Heart right ventricle (tissue), 16 donors: ENCODE measurements around the gene STRADA. TPM values are rescaled to one million over a fixed set of nuclear protein-coding genes. Genes with fewer than 3 reads are reported as not detected.

ENCODE experiments used
- ATAC-seq, 8 donors: fragments of 200-7000 bp; cut with Tn5 transposase; one replicate each; pipeline ENCODE4 v1.9.1; 2020; ENCODE audit warnings: mild to moderate bottlenecking in 8 of 8, moderate library complexity in 8 of 8, moderate number of reproducible peaks in 1 of 8
- DNase-seq, 2 donors: peaks; one replicate each; pipeline ENCODE4 v3.0.0-alpha.2; 2020
- H3K27ac ChIP-seq, 10 donors: fragments of 200-600 bp; sonication (generic) in 2 of 10; one replicate each; pipeline versions ENCODE4 v1.5.0 to v1.8.0; 2020 to 2022; ENCODE audit warnings: mild to moderate bottlenecking in 3 of 10
- H3K27me3 ChIP-seq, 7 donors: fragments of 200-600 bp; one replicate each; pipeline ENCODE4 v1.8.0; 2021 to 2022; ENCODE audit warnings: mild to moderate bottlenecking in 2 of 7
- H3K36me3 ChIP-seq, 9 donors: fragments of 200-600 bp; sonication (generic) in 1 of 9; one replicate each; pipeline versions ENCODE4 v1.5.0 to v1.8.0; 2020 to 2022; ENCODE audit warnings: mild to moderate bottlenecking in 2 of 9
- H3K4me1 ChIP-seq, 9 donors: fragments of 200-600 bp; sonication (generic) in 1 of 9; one replicate each; pipeline versions ENCODE4 v1.5.0 to v1.8.0; 2020 to 2022; ENCODE audit warnings: mild to moderate bottlenecking in 4 of 9
- H3K4me3 ChIP-seq, 10 donors: fragments of 200-600 bp; sonication (generic) in 2 of 10; one replicate each; pipeline versions ENCODE4 v1.5.0 to v1.8.0; 2020 to 2022; ENCODE audit warnings: mild to moderate bottlenecking in 7 of 10, moderate library complexity in 2 of 10
- H3K9me3 ChIP-seq, 11 donors: fragments of 200-600 bp in 10 of 11; sonication (generic) in 2 of 11; one replicate each; pipeline versions ENCODE4 v1.5.0 to v1.8.0; 2013 to 2022; ENCODE audit warnings: mild to moderate bottlenecking in 2 of 11, control low read depth in 1 of 11, moderate library complexity in 1 of 11
- WGBS, 2 donors: extraction: QIAGEN DNeasy Blood & Tissue Kit; methylation state at CpG; one replicate each; pipeline ENCODE4 v1.1.7; 2013; ENCODE audit warnings: inconsistent platforms in 1 of 2; 5-methylcytosine and 5-hydroxymethylcytosine counted together
- intact Hi-C, 10 donors: fragments of 100-400 bp; cut with DNase I; formaldehyde crosslinking; loops; one replicate each; pipeline versions ENCODE4 v1.11.1 to v1.14.2; 2022
- polyA plus RNA-seq, 2 donors: library from polyadenylated mRNA; stranded (reverse); fragments of 200-250 nt; gene quantifications; one replicate each; pipeline ENCODE4 v1.2.3, GENCODE V29; 2013
- total RNA-seq, 10 donors: library from RNA; stranded (reverse); fragmentation: NEBNext Ultra II Directional in 3 of 10; extraction: Animal tissue kit (Norgen Biotek cat#: 25700) in 3 of 10; gene quantifications; one replicate each; pipeline versions ENCODE4 v1.2.1 to v1.2.4, GENCODE V29; 2021 to 2023
- TF ChIP-seq, protein P1 (sequence below), 9 donors: fragments of 200-600 bp; sonication (generic) in 2 of 9; IDR thresholded peaks; one replicate each; pipeline versions ENCODE4 v1.5.0 to v1.8.0; 2021 to 2022; ENCODE audit warnings: antibody characterized with exemption in 9 of 9, mild to moderate bottlenecking in 5 of 9, moderate library complexity in 1 of 9
- donor health status: Arrhythmogenic right ventricular cardiomyopathy.
- donor health status: ischemic (EF 13 %, LVEDD 7.1; RV severe dilation, severe dysfunction).
- donor health status: healthy with polysubstance abuse.
- donor health status: DM: no; HTN: yes; CAD: no.
- donor health status: DM: no; HTN: no; CAD: no.
- donor health status: ischemic (EF 25% LVEDD 6.9; RV normal size, moderate dysfunction).
- donor health status: ischemic (EF 25% LVEDD 5.7; RV mildly dilated, moderate dysfunction).
- donor health status: healthy.
- donor health status: DM: yes; HTN: yes; CAD: no.
- donor health status: Ischemic cardiomyopathy.
- donor health status: ischemic (EF 35%, LVEDD 5.7; RV mildly dilated, moderate dysfunction).
- donor health status: nonischemic (EF 11% LVEDD 7.7; RV severe dilation, severe dysfunction).
- donor health status: DM: yes; HTN: yes; CAD: no.
- donor health status: PGD.
- donor health status: ischemic (EF 29% LVEDD 5.4; RV normal size, mild dysfunction).
- donor health status: nonischemic (EF 23%, LVEDD 6.1; RV moderate dilation, normal function).

STRADA gene
- total and polyA plus RNA-seq, 12 donors = 12.2 to 30.0 (median 17.7) TPM

DNA sequence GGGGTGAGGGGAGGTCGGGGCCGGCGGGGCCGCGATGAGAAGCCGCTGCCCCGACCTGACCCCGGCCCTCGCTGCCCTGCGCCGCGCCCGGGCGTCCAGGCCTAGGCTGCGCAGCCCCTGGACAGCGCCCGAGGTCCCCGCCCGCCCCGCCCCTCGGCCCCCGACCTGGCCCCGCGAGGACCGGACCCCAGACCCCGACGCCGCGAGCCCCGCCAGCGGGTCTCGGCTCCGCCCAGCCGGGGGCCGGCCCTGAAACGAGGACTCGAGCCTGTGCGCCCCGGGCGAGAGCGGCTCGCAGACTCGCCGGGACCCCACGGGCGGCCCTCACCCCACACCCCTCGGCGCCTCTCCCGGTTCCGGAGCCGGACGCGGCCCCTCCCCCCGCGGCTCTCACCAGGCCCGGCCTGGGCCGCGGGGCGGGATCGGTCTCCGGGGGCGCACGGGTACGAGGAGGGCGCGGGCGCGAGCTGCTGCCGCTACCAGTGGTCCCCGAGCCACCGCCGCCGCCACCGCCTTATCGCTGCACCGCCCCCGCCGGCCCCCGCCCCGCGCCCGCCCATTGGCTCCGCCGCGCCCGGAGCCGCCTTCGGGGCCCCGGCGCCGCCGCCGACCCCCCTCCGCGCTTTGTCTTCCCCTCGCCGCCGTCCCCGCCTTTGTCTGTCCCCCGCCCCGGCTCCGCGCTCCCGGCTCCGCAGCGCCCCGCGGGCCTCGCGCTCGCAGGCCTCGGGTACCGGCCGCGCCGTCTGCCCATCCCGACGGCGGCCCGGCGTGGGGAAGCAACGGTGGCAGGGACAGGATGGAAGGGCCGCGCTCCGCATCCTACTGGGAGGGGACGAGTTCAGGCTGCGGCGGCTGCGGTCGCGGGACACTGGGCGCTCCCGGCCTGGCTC is 41.7 kb downstream of the STRADA start, which contains the start of gene LIMD2:
Gene LIMD2 (minus strand): TSS at position 488 of the 890 bp plus-strand sequence. CDS start 827 bp downstream, outside the sequence.
- DNase-seq = peak; percentile 53 to 69
- WGBS, 2 donors = 0 to 1% methylated on average over 62 to 131 of the region's 133 CpGs
- peak within 1 kb of the TSS in 9 of 10 donors; percentile 52 to 77 (median 59) for H3K4me3 ChIP-seq
- peaks cover 8 to 71% (median 31%) of the 10 kb centered on the region in 9 donors for H3K4me1 ChIP-seq
- intact Hi-C loops = loop anchor here in 3 of 10 donors (2.0 to 10.0 kb wide), 5 partner anchors 35 to 275 kb away; partner anchors contain the start of genes MAP3K3 (in 1 of the 3) and STRADA (in 1 of the 3)
- ATAC-seq = peak in 3 of 8 donors; percentile 11 to 39 (median 15)
- no peaks in the 10 kb centered on the region for H3K27me3 ChIP-seq
- TF ChIP-seq, protein P1, sequence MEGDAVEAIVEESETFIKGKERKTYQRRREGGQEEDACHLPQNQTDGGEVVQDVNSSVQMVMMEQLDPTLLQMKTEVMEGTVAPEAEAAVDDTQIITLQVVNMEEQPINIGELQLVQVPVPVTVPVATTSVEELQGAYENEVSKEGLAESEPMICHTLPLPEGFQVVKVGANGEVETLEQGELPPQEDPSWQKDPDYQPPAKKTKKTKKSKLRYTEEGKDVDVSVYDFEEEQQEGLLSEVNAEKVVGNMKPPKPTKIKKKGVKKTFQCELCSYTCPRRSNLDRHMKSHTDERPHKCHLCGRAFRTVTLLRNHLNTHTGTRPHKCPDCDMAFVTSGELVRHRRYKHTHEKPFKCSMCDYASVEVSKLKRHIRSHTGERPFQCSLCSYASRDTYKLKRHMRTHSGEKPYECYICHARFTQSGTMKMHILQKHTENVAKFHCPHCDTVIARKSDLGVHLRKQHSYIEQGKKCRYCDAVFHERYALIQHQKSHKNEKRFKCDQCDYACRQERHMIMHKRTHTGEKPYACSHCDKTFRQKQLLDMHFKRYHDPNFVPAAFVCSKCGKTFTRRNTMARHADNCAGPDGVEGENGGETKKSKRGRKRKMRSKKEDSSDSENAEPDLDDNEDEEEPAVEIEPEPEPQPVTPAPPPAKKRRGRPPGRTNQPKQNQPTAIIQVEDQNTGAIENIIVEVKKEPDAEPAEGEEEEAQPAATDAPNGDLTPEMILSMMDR (IDR thresholded peaks at IDR 0.05) = no peak
- peaks cover 0 to 60% (median 8%) of the 10 kb centered on the region in 9 donors for H3K36me3 ChIP-seq
- no peaks in the 10 kb centered on the region for H3K9me3 ChIP-seq
- H3K27ac ChIP-seq = peak within 1 kb of the TSS; percentile 56 to 95 (median 79)

DNA sequence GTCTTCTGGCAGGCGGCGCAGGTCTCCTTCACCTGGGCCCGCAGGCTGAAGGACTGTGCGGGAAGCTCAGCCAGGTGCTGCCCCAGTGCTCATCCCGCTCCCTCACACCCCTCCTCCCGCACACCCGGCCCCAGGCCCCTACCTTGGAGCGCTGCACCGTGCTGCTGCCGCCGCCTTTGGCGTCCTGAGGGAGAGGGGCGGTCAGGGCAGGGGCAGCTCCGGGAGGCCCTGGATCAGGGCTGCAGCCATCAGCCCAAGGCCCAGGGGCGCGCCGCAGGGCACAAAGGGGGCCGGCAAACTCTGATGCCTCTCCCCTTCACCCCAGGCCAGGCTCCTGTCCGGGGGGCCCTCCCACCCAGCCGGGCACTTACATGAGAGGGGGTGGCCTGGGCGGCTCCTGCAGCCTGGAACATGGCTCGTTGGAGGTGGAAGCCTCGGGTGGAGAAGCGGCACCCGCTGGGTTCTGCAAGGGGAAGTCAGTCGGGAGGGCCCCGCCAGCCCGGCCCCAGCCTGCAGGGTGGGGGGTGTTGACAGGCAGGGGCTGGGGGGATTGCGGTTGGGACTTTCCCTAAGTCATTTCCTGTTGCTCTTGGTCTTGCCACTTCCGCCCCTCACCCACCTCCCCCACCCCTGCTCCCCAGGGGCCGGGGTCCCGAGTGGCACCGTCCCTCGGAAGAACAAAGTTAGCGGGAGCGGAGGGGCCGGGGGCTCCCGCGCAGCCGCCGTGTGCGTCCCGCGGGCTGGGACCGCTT is 42.5 kb downstream of the STRADA start:
- WGBS, 2 donors = 12 to 22% methylated on average over 44 to 45 of the region's 45 CpGs
- TF ChIP-seq, protein P1 (IDR thresholded peaks at IDR 0.05) = no peak
- intact Hi-C loops = loop anchor here in 2 of 10 donors (10.0 kb wide), 3 partner anchors 74 to 274 kb away; partner anchors contain the start of gene MAP3K3 (in 1 of the 2)
- peak; percentile 55 to 59 for DNase-seq
- no peaks in the 10 kb centered on the region for H3K9me3 ChIP-seq
- peaks cover 0 to 59% (median 9%) of the 10 kb centered on the region in 9 donors for H3K36me3 ChIP-seq
- peak overlapping the region in 9 of 10 donors; percentile 52 to 77 (median 59) for H3K4me3 ChIP-seq
- no peaks in the 10 kb centered on the region for H3K27me3 ChIP-seq
- H3K4me1 ChIP-seq = peaks cover 8 to 77% (median 31%) of the 10 kb centered on the region in 9 donors
- H3K27ac ChIP-seq = peak overlapping the region in 9 of 10 donors; percentile 25 to 95 (median 81)
- ATAC-seq = peak; percentile 6 to 32 (median 20)

DNA sequence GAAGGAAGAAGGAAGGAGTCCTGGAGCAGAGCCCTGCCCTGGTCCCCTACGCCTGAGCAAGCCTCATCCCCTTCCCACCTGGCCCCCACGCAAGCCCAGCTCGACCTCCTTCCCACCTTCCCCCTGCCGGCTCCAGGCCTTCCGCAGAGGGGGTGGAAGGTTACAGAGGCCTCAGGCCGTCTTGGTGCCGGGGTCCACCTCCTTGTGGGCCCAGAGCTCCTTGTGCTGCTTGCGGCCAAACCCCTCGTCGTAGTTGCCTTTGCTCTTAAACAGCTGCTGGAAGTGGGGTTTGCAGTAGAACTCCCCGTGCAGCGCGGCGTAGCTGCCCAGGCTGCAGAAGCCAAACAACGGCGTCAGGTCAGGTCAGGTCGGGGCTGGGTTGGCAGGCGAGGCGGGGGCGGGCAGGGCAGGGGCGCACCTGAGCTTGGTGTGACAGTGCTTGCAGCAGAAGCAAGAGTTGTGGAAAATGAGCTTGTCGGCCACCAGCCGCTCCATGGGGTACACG is 43.2 kb downstream of the STRADA start:
- H3K9me3 ChIP-seq = no peaks in the 10 kb centered on the region
- DNase-seq (no peak), ATAC-seq (peak in 1 of 8 donors; percentile 9)
- H3K27ac ChIP-seq = peak overlapping the region in 7 of 10 donors; percentile 25 to 95 (median 77)
- peaks cover 0 to 59% (median 15%) of the 10 kb centered on the region in 9 donors for H3K36me3 ChIP-seq
- intact Hi-C loops = loop anchor here in 2 of 10 donors (10.0 kb wide), 3 partner anchors 74 to 274 kb away; partner anchors contain the start of gene MAP3K3 (in 1 of the 2)
- TF ChIP-seq, protein P1 (IDR thresholded peaks at IDR 0.05) = no peak
- peaks cover 8 to 76% (median 31%) of the 10 kb centered on the region in 9 donors for H3K4me1 ChIP-seq
- H3K27me3 ChIP-seq = no peaks in the 10 kb centered on the region
- peak overlapping the region in 8 of 10 donors; percentile 52 to 77 (median 58) for H3K4me3 ChIP-seq
- WGBS, 2 donors = 62 to 70% methylated on average over 24 of the region's 24 CpGs
